Suppressor macrophage treated with lipopolysaccharide for 4 hours (primary cell): ENCODE results near the gene TBC1D19.
"Not testable (repeated sequence)": the region's sequence is repeated elsewhere in the genome, so short reads cannot be mapped to it uniquely, and the experiment has no call there.

Source experiments
- DNase-seq: peaks from one replicate; pipeline ENCODE4 v3.0.0-alpha.2; 2020

TBC1D19 gene

GRCh38 chr4:26687728-26688127 is 103.8 kb downstream of the TBC1D19 start:
- no peak for DNase-seq

DNA sequence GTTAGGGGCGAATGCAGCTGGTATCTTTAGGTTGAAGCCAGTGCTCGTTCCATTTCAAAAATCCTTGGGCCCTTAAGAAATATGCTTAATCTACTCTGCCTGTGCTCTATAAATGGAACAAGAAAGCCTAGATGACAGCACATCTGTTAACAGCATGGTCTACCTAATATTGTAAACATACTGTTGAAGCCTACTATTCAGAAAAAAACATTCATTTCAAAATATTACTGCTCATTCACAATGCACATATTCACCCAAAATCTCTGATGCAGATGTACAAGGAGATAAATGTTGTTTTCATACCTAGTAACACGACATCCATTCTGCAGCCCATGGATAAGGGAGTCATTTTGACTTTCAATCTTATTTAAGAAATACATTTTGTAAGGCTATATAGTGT is 106.6 kb downstream of the TBC1D19 start:
- DNase-seq = no peak

DNA sequence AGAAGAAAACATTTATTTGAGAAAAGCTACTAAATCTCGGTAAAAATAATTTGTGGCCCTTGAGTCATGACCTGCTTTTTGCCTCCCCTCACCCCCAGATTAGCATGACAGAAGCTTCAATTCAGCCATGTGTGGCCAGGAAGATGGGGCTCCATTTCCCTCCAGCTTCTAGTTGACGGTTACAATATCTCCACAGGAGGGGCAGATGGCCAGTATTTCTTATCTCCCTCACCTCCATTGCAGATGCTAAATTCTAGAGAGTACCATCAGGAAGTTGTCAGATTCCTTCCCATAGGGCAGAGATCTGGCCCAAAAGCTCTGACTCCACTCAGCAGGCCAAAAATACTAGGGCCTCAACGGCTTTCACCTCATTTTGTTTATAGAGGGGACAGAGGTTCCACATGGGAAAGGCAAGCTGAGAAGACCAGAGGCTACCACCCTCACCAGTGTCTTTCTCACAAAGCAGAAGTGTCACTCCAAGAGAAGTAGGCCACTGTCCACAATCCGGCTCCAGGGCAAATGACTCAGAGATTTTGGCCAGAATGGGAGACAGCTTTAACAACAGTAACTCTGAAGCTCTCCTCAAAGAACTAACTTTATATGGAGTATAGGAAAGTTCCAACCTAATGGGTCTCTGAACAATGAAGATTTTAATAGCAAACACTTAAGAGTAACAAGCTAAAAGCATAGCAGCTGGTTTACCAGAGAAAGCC is 108.3 kb downstream of the TBC1D19 start:
- no peak for DNase-seq

DNA sequence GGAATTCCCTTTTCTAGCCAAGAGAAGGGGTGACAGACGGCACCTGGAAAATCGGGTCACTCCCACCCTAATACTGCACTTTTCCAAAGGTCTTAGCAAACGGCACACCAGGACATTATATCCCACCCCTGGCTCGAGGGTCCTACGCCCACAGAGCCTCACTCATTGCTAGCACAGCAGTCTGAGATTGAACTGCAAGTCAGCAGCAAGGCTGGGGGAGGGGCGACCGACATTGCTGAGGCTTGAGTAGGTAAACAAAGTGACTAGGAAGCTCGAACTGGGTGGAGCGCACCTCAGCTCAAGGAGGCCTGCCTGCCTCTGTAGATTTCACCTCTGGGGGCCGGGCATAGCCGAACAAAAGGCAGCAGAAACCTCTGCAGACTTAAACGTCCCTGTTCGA is 110.2 kb downstream of the TBC1D19 start:
- not testable (repeated sequence) for DNase-seq

DNA sequence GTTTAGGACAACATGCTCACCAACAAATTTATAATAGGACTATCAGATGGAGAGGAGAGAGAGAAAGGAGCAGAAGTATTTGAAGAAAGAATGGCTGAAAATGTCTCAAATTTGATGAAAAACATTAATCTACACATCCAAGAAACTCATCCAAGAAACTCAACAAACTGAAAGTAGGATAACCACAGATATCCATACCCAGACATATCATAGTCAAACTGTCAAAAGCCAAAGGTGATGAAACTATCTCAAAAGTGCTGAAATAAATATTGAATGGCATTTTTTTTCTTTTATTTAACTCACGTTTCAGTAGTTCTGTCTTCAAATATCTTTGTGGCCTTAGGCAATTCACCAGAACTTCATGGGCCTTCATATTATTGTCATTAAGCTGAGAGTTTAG is 116.2 kb downstream of the TBC1D19 start:
- DNase-seq = no peak

GRCh38 chr4:26701095-26701494 is 117.2 kb downstream of the TBC1D19 start:
- no peak for DNase-seq

GRCh38 chr4:26701786-26702227 is 117.9 kb downstream of the TBC1D19 start:
- DNase-seq = peak; percentile 18

GRCh38 chr4:26707342-26707741 is 123.5 kb downstream of the TBC1D19 start:
- DNase-seq = no peak

DNA sequence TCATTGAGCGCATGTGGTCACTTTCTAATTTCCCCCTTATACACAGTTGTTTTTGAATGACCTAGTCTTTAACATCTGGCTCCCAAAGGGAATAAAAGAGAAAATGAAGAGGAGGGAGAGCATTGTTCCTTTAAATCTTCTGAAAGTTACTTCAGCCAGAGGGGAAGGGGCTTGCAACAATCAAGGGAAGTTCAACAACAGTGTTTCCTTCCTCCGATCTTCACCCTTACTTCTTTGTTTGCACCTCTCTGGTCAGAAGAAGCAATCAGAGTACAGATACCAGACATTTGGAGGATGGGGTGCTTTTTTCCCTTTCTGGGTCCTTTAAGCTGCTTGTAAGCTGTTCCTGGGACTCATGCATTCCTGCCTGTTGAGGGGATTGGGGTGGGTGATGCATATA is 125.4 kb downstream of the TBC1D19 start:
- DNase-seq = no peak

GRCh38 chr4:26713563-26714151 is 129.8 kb downstream of the TBC1D19 start:
- DNase-seq = no peak

DNA sequence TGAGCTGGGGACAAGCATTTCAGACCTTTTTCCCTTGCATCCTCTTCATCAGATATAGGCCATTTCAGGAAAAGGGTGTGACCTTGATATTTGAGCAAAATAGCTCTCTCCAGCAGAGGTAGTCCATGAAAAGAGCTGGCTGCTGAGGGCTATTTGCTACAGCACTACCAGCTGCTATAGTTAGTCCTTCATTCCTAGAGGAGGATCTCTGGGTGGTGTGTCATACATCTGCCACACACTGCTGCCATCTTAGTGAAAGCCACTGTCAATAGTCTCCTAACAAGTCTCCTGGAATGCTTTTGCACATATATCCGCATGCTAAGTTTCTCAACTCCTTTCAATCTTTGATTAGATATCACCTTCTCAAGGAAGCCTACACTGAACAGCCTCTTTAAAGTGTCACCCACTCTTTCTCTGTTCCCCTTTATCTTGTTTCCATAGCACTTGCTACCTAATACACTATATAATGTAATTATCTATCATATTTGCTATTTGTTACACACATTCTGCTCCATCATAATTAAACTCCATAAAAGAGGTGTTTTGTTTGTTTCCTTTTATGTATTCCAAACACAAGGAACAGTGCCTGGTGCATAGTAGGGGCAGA is 131.9 kb downstream of the TBC1D19 start:
- no peak for DNase-seq

DNA sequence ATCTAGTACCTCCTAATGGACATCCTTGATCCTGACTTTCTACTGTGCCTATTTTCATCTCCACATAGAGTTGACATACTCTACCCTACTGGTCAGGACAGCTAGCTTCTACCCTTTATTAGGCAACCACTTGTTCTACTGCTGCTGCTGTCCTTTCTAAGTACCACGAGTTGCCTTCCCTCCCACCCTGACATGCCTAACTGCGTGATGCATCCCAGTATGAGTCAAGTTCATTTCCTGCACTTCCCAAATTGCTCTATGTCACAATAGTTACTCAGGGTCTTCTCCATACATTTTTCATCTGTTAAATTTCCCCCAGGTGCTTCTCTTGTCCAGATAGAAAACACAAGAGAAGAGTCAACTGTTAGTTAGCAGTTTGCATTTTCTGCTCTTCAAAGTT is 133.4 kb downstream of the TBC1D19 start:
- peak; percentile 29 for DNase-seq

DNA sequence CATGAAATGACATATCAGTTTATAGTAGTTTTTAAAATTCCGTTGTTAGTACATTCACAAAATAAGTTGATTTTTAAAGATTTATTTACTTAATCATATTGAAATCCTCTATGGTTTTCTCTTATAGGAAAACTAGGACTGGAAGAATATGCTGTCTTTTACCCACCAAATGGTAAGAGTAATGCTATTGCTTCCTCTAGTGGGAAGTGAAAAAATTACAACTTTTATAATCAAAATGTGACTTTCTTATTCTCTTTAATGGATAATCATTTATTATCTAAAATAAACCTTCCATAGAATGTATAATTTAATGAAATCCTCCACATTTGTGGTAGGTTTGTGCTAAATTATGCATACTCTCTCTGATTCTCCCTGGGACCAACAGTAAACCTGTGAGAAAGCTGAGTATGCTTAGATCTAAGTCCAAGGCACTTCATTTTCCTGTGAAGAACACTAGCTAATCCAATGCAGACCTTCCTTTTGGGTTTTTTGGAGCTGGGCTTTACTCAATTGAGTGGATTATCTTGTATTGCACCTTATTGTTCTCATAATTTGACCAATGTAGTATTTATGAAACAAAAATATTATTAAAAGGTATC is 136.2 kb downstream of the TBC1D19 start:
- DNase-seq = peak; percentile 19

GRCh38 chr4:26721685-26722084 is 137.8 kb downstream of the TBC1D19 start:
- no peak for DNase-seq

GRCh38 chr4:26723216-26723615 is 139.3 kb downstream of the TBC1D19 start:
- DNase-seq = no peak

DNA sequence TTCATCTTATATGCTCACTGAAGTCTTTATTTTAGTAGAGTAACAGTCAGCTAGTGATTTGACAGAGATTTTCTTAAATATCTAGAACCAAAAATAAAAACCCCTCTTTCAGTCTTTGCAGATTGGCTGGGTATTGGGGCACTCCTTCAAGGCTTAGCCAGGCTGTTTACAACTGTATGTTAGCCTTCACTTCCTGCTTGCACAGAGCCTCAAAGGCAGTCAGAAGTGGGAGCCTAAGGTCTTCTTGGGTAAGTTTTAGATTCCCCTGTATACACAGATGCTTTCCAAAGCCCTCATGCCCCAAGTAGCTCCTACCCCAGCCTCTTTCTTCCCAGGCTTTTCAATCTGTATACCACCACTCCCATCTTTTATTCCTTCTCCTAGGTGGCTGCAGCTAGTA is 140.7 kb downstream of the TBC1D19 start:
- DNase-seq = no peak

DNA sequence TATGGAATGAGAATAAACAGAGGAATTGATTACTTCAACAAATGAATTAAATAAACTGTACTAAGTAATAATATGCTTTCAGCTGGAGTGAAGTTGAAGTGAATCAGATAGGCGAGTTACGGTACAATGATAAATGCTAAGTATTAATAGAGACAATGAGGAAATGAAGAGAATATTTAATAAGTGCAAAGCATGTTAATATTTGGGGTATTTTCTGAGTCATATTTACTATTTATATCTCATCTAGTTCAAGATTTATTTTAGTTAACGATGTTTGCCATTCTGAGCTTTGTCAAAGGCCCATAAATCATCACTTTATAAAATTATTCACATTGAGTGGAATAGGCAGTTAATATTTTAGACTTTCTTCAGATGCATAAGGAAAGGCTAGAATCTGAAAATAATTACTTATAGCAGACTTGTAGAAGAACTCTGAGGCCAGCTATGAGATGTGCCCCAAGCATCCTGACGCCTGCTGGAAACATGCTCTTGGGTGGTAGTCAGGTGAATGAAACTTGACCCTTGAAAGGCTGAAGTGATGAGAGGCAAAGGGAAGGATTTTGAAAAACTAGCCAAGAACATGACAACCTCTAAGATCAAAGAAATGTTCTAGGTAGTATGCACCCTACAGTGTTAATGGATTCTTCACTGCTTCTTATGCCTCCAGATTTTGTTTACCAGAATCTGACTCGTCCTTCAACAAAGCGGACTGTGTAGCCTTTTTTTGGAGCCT is 142.9 kb downstream of the TBC1D19 start:
- no peak for DNase-seq

GRCh38 chr4:26727844-26728243 is 144.0 kb downstream of the TBC1D19 start:
- DNase-seq = no peak

DNA sequence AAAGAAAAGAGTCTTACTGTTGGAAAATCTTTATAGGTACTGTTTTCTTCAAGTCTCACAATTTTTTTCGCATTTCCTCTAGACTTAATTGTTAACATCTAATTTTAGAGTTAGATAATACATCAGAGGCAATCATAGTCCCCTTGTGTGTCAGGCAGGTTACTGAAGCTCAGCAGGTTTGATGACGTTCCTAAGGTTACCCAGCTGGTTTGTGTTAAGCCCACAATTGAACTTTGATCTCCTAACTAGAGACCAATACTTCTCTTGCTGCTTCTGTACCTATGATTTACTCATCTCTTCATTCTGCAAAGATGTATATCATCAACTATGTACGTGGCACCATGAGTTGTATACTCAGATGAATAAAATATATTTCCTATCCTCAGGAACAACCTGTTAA is 145.1 kb downstream of the TBC1D19 start:
- DNase-seq = no peak

DNA sequence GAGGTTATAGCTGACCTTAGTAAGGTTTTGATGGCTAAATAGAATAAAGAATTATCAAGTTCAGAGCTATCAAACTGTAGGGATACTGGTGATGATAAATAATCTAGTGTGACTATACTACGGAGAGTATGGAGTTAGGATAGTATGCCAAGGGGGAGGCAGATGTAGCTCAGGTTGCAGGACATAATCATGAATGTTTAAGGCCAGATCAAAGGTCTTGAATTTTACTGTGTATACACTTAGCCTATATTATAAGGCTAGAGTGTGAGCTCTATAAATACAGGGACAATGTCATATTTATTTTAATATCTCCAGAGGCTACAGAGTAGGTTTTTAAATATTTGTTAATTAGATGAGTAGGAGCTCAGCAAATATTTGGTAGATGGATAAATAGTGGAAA is 145.7 kb downstream of the TBC1D19 start:
- DNase-seq = no peak

DNA sequence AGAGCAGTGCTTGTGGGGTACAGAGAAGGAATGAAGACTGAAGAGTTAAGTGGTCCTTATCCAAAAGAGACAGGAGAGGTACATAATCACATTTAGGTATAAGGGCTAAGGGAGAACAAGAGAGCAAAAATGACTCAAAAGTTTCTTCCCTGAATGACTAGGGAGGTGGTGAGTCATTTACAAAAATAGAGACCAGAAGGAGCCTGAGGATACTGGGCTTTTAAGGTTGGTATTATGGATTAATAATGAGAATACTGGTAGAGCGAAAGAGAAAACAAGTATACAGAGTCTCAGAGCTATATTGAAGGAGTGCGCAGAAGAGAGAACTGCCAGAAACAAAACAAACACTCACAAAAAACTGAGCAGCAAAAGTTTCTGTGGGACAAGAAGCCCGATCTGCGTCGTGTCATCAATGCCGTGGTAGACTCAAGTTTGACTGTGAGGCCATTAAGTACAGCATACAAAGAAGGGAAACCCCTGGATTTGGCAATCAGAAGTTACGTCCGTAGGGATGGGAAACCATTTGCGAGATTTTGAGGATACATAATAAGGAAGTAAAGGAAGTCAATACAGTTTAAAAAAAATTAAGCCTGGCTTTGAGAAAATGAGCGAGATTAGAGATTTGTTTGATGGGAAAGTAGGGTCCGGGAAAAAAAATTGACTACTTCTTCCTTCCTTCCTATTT is 147.6 kb downstream of the TBC1D19 start:
- DNase-seq = peak; percentile 67

DNA sequence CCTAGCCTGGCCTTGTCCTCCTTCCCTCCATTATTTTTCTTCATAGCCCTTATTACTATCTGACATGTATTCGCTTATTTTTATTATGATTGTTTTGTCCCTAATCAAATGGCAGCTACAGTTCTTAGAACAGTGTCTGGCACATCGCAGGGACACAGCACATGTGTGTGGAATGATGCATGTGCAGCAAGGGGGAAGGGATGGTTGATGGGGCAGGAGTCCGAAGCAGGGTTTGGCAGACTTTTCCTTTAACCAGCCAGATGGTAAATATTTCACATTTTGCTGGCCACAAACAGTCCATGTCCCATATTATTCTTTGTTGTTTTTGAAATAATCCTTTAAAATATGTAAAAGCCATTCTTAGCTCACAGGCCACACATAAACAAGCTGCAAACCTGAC is 148.5 kb downstream of the TBC1D19 start:
- DNase-seq = no peak

- DNase-seq = no peak
These were observed 152.7 kb downstream of the TBC1D19 start for GRCh38 chr4:26736621-26737020.
